ENCODE measurements around the gene CCDC28A.

- TF ChIP-seq RAD21 (IDR thresholded peaks at IDR 0.05; ENCODE audit: low read length) = no peak
- TF ChIP-seq CTCF (conservative IDR thresholded peaks at IDR 0.05; ENCODE audit: low read depth, low read length) = no peak
- TF ChIP-seq SMC3 (IDR thresholded peaks at IDR 0.05; ENCODE audit: low read depth, low read length) = no peak
- TF ChIP-seq MAFK (IDR thresholded peaks at IDR 0.05; ENCODE audit: low read depth, low read length) = no peak
- TF ChIP-seq MXI1 (IDR thresholded peaks at IDR 0.05; ENCODE audit: borderline replicate concordance, low read depth, low read length) = no peak
- no peak for TF ChIP-seq MAZ (IDR thresholded peaks at IDR 0.05; ENCODE audit: borderline replicate concordance, low read depth, low read length)
- no peak for TF ChIP-seq RFX5 (IDR thresholded peaks at IDR 0.05; ENCODE audit: low read depth, low read length)
- TF ChIP-seq USF2 (IDR thresholded peaks at IDR 0.05; ENCODE audit: low read depth, low read length) = no peak
- no peak for TF ChIP-seq POLR2A (IDR thresholded peaks at IDR 0.05; ENCODE audit: low read depth, low read length)
- no peak for TF ChIP-seq CHD1 (IDR thresholded peaks at IDR 0.05; ENCODE audit: low read depth, low read length)
- TF ChIP-seq CEBPB (IDR thresholded peaks at IDR 0.05; ENCODE audit: low read depth, low read length) = no peak
- TF ChIP-seq RCOR1 (IDR thresholded peaks at IDR 0.05; ENCODE audit: insufficient replicate concordance, low read length) = no peak
Observed at GRCh38 chr6:138805016-138805765, 31.6 kb downstream of the CCDC28A start.
